Measurements from ENCODE around the gene GLA. TPM values are rescaled to one million over a fixed set of nuclear protein-coding genes. Genes with fewer than 3 reads are reported as not detected.

Gene GLA
- total and polyA plus RNA-seq, 2 of the 8 experiments (the other 6 are each of a cell fraction or from before 2014, with no cell fraction given), result 33.6 to 47.3 TPM

GRCh38 chrX:101417190-101417589 is 9.5 kb upstream of the GLA start:
- CTCF ChIA-PET (ENCODE audit: partially characterized antibody), result interaction anchor here (0.6 to 1.5 kb wide), 3 partner anchors 14 to 194 kb away, joined by 3 to 4 read pairs (median 4); no protein-coding TSS in a partner anchor
- H4K8ac ChIP-seq (ENCODE audit: extremely low read depth, insufficient read depth, low read length), result no peak overlapping the region
- H3K36me3 ChIP-seq (ENCODE audit: control insufficient read depth in 2 of 4, insufficient read depth in 4 of 4, low read length in 3 of 4), result peaks cover 0 to 13% (median 5%) of the 10 kb centered on the region in 4 experiments; a peak in 5 of 8 replicates
- H3K4me2 ChIP-seq (ENCODE audit: insufficient read depth in 1 of 2, low read depth in 2 of 2, low read length in 2 of 2), result peak overlapping the region in 1 of 2 experiments; percentile 81; a peak in 2 of 4 replicates
- H3K56ac ChIP-seq (replicated peaks; ENCODE audit: insufficient read length, low read depth, low read length), result no peak overlapping the region
- no peak overlapping the region for H3K4ac ChIP-seq (replicated peaks; ENCODE audit: insufficient read length, low read depth, low read length)
- POLR2A ChIA-PET (ENCODE audit: partially characterized antibody), result interaction anchor here (1.0 to 5.4 kb wide), 4 partner anchors 21 to 133 kb away, joined by 3 to 36 read pairs (median 4); partner anchors contain the start of genes ARMCX1 and RPL36A
- no peak overlapping the region for H2AFZ ChIP-seq (ENCODE audit: low read length)
- no peaks in the 10 kb centered on the region for H3K9me3 ChIP-seq (ENCODE audit: insufficient read depth in 2 of 2, low read depth in 1 of 2, low read length in 1 of 2)
- H4K20me1 ChIP-seq (replicated peaks in 1 of 2; ENCODE audit: control insufficient read depth in 1 of 2, insufficient read depth in 2 of 2, low read length in 2 of 2), result peaks cover 0 to under 1% of the 10 kb centered on the region in 2 experiments
- H4K5ac ChIP-seq (ENCODE audit: insufficient read length, low read depth, low read length), result no peak overlapping the region
- no peak overlapping the region for H2AK5ac ChIP-seq (ENCODE audit: low read depth, low read length)
- H2BK20ac ChIP-seq (ENCODE audit: low read length), result no peak overlapping the region
- H3K23me2 ChIP-seq (ENCODE audit: low read depth, low read length), result peaks cover 3% of the 10 kb centered on the region; the same call in 1 of the 2 replicates
- no peak for TF ChIP-seq HDAC6 (IDR thresholded peaks at IDR 0.05; ENCODE audit: low read depth, low read length)
- no peak for TF ChIP-seq CEBPB (IDR thresholded peaks at IDR 0.05; ENCODE audit: low read depth, low read length)
- no peak for TF ChIP-seq YY1 (IDR thresholded peaks at IDR 0.05; ENCODE audit: low read depth, low read length)
- no peak for TF ChIP-seq RXRA (IDR thresholded peaks at IDR 0.05; ENCODE audit: insufficient read depth, low read depth, low read length)
- no peak for TF ChIP-seq SP1 (IDR thresholded peaks at IDR 0.05; ENCODE audit: low read depth, low read length)
- TF ChIP-seq TEAD4 (IDR thresholded peaks at IDR 0.05; ENCODE audit: low read depth, low read length), result no peak
- TF ChIP-seq PHF8 (conservative IDR thresholded peaks at IDR 0.05; ENCODE audit: low read depth, low read length), result no peak
- TF ChIP-seq NANOG (IDR thresholded peaks at IDR 0.05; ENCODE audit: insufficient read depth, low read depth, low read length, poor library complexity, severe bottlenecking), result no peak
- no peak for TF ChIP-seq SAP30 (IDR thresholded peaks at IDR 0.05; ENCODE audit: insufficient read depth, insufficient replicate concordance, low read length)
- TF ChIP-seq SIX5 (IDR thresholded peaks at IDR 0.05; ENCODE audit: low read depth, low read length), result no peak
- TF ChIP-seq CTBP2 (IDR thresholded peaks at IDR 0.05; ENCODE audit: borderline replicate concordance, insufficient read depth, insufficient read length, low read length), result no peak
- TF ChIP-seq POLR2AphosphoS5 (IDR thresholded peaks at IDR 0.05; ENCODE audit: low read depth, low read length), result no peak
- no peak for TF ChIP-seq POU5F1 (IDR thresholded peaks at IDR 0.05; ENCODE audit: low read depth, low read length)
- TF ChIP-seq SP2 (IDR thresholded peaks at IDR 0.05; ENCODE audit: low read length), result no peak
- DNase-seq (ENCODE audit: low read depth in 1 of 2, low spot score in 2 of 2) (no peak), FAIRE-seq (no peak)
- H3K23ac ChIP-seq (ENCODE audit: insufficient read length), result no peak overlapping the region
- no peaks in the 10 kb centered on the region for H3K79me1 ChIP-seq (ENCODE audit: low read depth, low read length)
- no peak overlapping the region for H3K4me3 ChIP-seq (ENCODE audit: extremely low read depth in 1 of 4, insufficient read depth in 2 of 4, low read depth in 3 of 4, low read length in 4 of 4)
- H2BK15ac ChIP-seq (ENCODE audit: low read length), result no peak overlapping the region
- H3K14ac ChIP-seq (ENCODE audit: insufficient read length), result no peak overlapping the region
- no peak overlapping the region for H3K18ac ChIP-seq (ENCODE audit: extremely low read depth, low read length)
- H3K79me2 ChIP-seq (ENCODE audit: control insufficient read depth in 1 of 2, insufficient read depth in 2 of 2, low read length in 2 of 2), result peaks cover 0 to 9% of the 10 kb centered on the region in 2 experiments; a peak in 2 of 4 replicates
- H4K91ac ChIP-seq (replicated peaks; ENCODE audit: insufficient read length, low read length), result no peak overlapping the region
- peaks cover 0 to 3% (median 1%) of the 10 kb centered on the region in 4 experiments; a peak in 3 of 7 replicates for H3K4me1 ChIP-seq (replicated peaks in 1 of 4; ENCODE audit: control insufficient read depth in 3 of 4, insufficient read depth in 4 of 4, low read length in 3 of 4)
- no peak overlapping the region for H2BK120ac ChIP-seq (replicated peaks; ENCODE audit: low read depth, low read length)
- H2BK12ac ChIP-seq (ENCODE audit: low read depth, low read length), result no peak overlapping the region
- no peak overlapping the region for H3K9ac ChIP-seq (replicated peaks in 1 of 4; ENCODE audit: extremely low read depth in 1 of 4, low read depth in 3 of 4, low read length in 3 of 4)
- H2BK5ac ChIP-seq (ENCODE audit: low read depth, low read length), result no peak overlapping the region
- WGBS, 2 experiments (ENCODE audit: extremely low coverage in 1 of 2, insufficient coverage in 1 of 2, insufficient read length in 1 of 2, insufficient replicate concordance in 2 of 2, low coverage in 1 of 2, low lambda C conversion rate in 2 of 2, missing lambda C conversion rate in 1 of 2), result 92% methylated on average over 4 of the region's 4 CpGs; no CpG with 5 or more reads in 1 of the 2 experiments
- H3K27me3 ChIP-seq (replicated peaks in 1 of 4; ENCODE audit: control insufficient read depth in 3 of 4, extremely low read depth in 1 of 4, insufficient read depth in 3 of 4, low read length in 3 of 4), result no peaks in the 10 kb centered on the region
- no peak overlapping the region for H3K27ac ChIP-seq (ENCODE audit: low read depth, low read length)
